Neural cell (in vitro differentiated cells): ENCODE data around the gene FBXL17. TPM values are rescaled to one million over a fixed set of nuclear protein-coding genes. Genes with fewer than 3 reads are reported as not detected.

ENCODE experiments used
- H2AFZ ChIP-seq: fragments of 200-600, 300-800 bp; sonication (generic), shearing (Covaris generic); 2 replicates; pipeline ENCODE4 v1.6.0; 2014; ENCODE audit warnings: low read depth, mild to moderate bottlenecking, antibody characterized with exemption, low read length, moderate library complexity
- H3F3A ChIP-seq: fragments of 200-600 bp; shearing (Covaris generic); 2 replicates; pipeline ENCODE4 v1.6.1; 2016; ENCODE audit warnings: mild to moderate bottlenecking, moderate library complexity, mixed read lengths, antibody characterized with exemption, low read length; ENCODE audit not compliant: insufficient read depth, poor library complexity, severe bottlenecking
- H3K27ac ChIP-seq: fragments of 200-600, 300-800 bp; sonication (generic), shearing (Covaris generic); 2 replicates; pipeline ENCODE4 v1.5.1; 2014; ENCODE audit warnings: mild to moderate bottlenecking, low read length, moderate library complexity
- H3K27me3 ChIP-seq: fragments of 300-800, 200-600 bp; sonication (generic), shearing (Covaris generic); 2 replicates; pipeline ENCODE4 v1.6.0; 2014; ENCODE audit warnings: mild to moderate bottlenecking, low read depth, low read length, moderate library complexity; ENCODE audit not compliant: insufficient read depth
- H3K36me3 ChIP-seq: fragments of 300-800, 200-600 bp; sonication (generic), shearing (Covaris generic); 2 replicates; pipeline ENCODE4 v1.5.1; 2014; ENCODE audit warnings: mild to moderate bottlenecking, antibody characterized with exemption, low read length, moderate library complexity; ENCODE audit not compliant: insufficient read depth
- H3K4me2 ChIP-seq: fragments of 300-800, 200-600 bp; sonication (generic), shearing (Covaris generic); 2 replicates; pipeline ENCODE4 v1.6.0; 2014; ENCODE audit warnings: mild to moderate bottlenecking, low read length
- H3K4me3 ChIP-seq: fragments of 300-800, 200-600 bp; sonication (generic), shearing (Covaris generic); 2 replicates; pipeline ENCODE4 v1.5.1; 2014; ENCODE audit warnings: mild to moderate bottlenecking, low read length, moderate library complexity
- H3K79me2 ChIP-seq: fragments of 200-600 bp; shearing (Covaris generic); replicated peaks from 2 replicates; pipeline ENCODE4 v1.6.0; 2014; ENCODE audit warnings: mild to moderate bottlenecking, low read length, moderate library complexity; ENCODE audit not compliant: insufficient read depth
- H3K9ac ChIP-seq: fragments of 300-800, 200-600 bp; sonication (generic), shearing (Covaris generic); 2 replicates; pipeline ENCODE4 v1.6.1; 2016; ENCODE audit warnings: mild to moderate bottlenecking, low read length, mixed read lengths
- H3K9me2 ChIP-seq: fragments of 200-600 bp; shearing (Covaris generic); 2 replicates; pipeline ENCODE4 v1.6.1; 2016; ENCODE audit warnings: mild to moderate bottlenecking, low read length, mixed read lengths; ENCODE audit not compliant: insufficient read depth
- H3K9me3 ChIP-seq: fragments of 200-600, 300-800 bp; sonication (generic), shearing (Covaris generic); 2 replicates; pipeline ENCODE4 v1.6.1; 2016; ENCODE audit warnings: mild to moderate bottlenecking, mixed run types, low read length, moderate library complexity, mixed read lengths
- H4K20me1 ChIP-seq: fragments of 200-600 bp; shearing (Covaris generic); 2 replicates; pipeline ENCODE4 v1.6.1; 2016; ENCODE audit warnings: mild to moderate bottlenecking, mixed run types; ENCODE audit not compliant: insufficient read depth
- CTCF ChIP-seq: fragments of 450-650 bp; IDR thresholded peaks from 2 replicates; pipeline ENCODE4 v1.5.1; 2014; ENCODE audit warnings: antibody characterized with exemption, mild to moderate bottlenecking, moderate library complexity; ENCODE audit not compliant: poor library complexity, severe bottlenecking
- EP300 ChIP-seq: fragments of 450-650 bp; conservative IDR thresholded peaks from 2 replicates; pipeline ENCODE4 v1.6.1; 2014; ENCODE audit warnings: antibody characterized with exemption, mild to moderate bottlenecking, moderate library complexity; ENCODE audit not compliant: poor library complexity, severe bottlenecking
- EZH2 ChIP-seq: fragments of 200-600, 300-800 bp; shearing (Covaris generic), sonication (generic); IDR thresholded peaks from 2 replicates; pipeline ENCODE4 v1.6.1; 2014; ENCODE audit warnings: antibody characterized with exemption, low read length, borderline replicate concordance, mild to moderate bottlenecking; ENCODE audit not compliant: insufficient read depth, poor library complexity, severe bottlenecking
- MXI1 ChIP-seq: fragments of 450-650 bp; conservative IDR thresholded peaks from 2 replicates; pipeline ENCODE4 v1.6.1; 2014; ENCODE audit warnings: antibody characterized with exemption, mild to moderate bottlenecking; ENCODE audit not compliant: poor library complexity, severe bottlenecking
- POLR2AphosphoS5 ChIP-seq: IDR thresholded peaks from 2 replicates; pipeline ENCODE4 v1.6.1; 2012
- RAD21 ChIP-seq: fragments of 450-650 bp; conservative IDR thresholded peaks from 2 replicates; pipeline ENCODE4 v1.6.1; 2014; ENCODE audit warnings: antibody characterized with exemption, mild to moderate bottlenecking, moderate library complexity
- REST ChIP-seq: IDR thresholded peaks from 2 replicates; pipeline ENCODE4 v1.6.1; 2012; ENCODE audit warnings: borderline replicate concordance
- SMC3 ChIP-seq: fragments of 450-650 bp; conservative IDR thresholded peaks from 2 replicates; pipeline ENCODE4 v1.6.1; 2014; ENCODE audit warnings: antibody characterized with exemption, mild to moderate bottlenecking, moderate library complexity; ENCODE audit not compliant: poor library complexity
- TAF1 ChIP-seq: IDR thresholded peaks from 2 replicates; pipeline ENCODE4 v1.6.1; 2012; ENCODE audit warnings: low read depth
- polyA plus RNA-seq: library from polyadenylated mRNA; depleted of rRNA; stranded (reverse); fragments of >200 nt; gene quantifications from 2 replicates; pipeline ENCODE4 v1.2.3, GENCODE V29; 2014

The FBXL17 gene
- polyA plus RNA-seq, 1 donor from 2014 or later, result 19.6 TPM

GRCh38 chr5:108344103-108344822, 37.6 kb downstream of the FBXL17 start:
- Histone ChIP-seq H3K9me2 (no peaks in the 10 kb centered on the region), H3K4me3 (no peak overlapping the region), H3K27me3 (no peaks in the 10 kb centered on the region), H3K9me3 (no peaks in the 10 kb centered on the region), H3F3A (no peaks in the 10 kb centered on the region), H3K36me3 (no peaks in the 10 kb centered on the region), H3K79me2 (no peaks in the 10 kb centered on the region), H2AFZ (no peak overlapping the region), H4K20me1 (no peaks in the 10 kb centered on the region), H3K27ac (no peak overlapping the region), H3K4me2 (no peak overlapping the region), H3K9ac (no peak overlapping the region)
- no peak for TF ChIP-seq EP300

DNA sequence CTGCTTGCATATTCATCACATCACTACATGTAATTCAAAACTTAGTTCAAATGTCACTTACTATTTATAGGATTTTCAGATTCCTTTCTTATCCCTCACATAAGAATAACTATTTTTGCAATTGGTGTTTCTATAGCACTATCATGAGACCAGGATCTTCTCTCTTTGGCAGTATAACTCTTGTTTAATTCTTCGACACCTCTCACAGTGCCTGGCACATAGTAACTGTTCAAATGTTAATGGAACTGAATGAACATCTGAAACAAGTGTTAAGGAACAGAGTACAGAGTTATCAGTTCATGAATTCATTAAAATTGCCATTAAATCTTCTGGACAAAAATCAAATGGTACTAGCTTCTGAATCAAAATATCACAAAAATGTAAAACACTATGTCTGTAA, 40.0 kb downstream of the FBXL17 start:
- Histone ChIP-seq H4K20me1 (no peaks in the 10 kb centered on the region), H2AFZ (no peak overlapping the region), H3K4me2 (no peak overlapping the region), H3K27ac (no peak overlapping the region), H3K4me3 (no peak overlapping the region), H3K27me3 (no peaks in the 10 kb centered on the region), H3K9me2 (no peaks in the 10 kb centered on the region), H3K36me3 (no peaks in the 10 kb centered on the region), H3F3A (no peaks in the 10 kb centered on the region), H3K9ac (no peak overlapping the region), H3K9me3 (no peaks in the 10 kb centered on the region), H3K79me2 (no peaks in the 10 kb centered on the region)
- TF ChIP-seq MXI1, result no peak
- TF ChIP-seq CTCF, result no peak
- TF ChIP-seq EZH2, result no peak
- TF ChIP-seq TAF1, result no peak
- no peak for TF ChIP-seq RAD21
- TF ChIP-seq REST, result no peak
- TF ChIP-seq POLR2AphosphoS5, result no peak
- TF ChIP-seq EP300, result no peak
- no peak for TF ChIP-seq SMC3

- no peaks in the 10 kb centered on the region for H3K36me3 ChIP-seq
- H3F3A ChIP-seq, result no peaks in the 10 kb centered on the region
- H2AFZ ChIP-seq, result no peak overlapping the region
- H3K9ac ChIP-seq, result no peak overlapping the region
- no peak overlapping the region for H3K4me2 ChIP-seq
- no peak overlapping the region for H3K27ac ChIP-seq
- H4K20me1 ChIP-seq, result no peaks in the 10 kb centered on the region
- H3K27me3 ChIP-seq, result no peaks in the 10 kb centered on the region
- no peaks in the 10 kb centered on the region for H3K79me2 ChIP-seq
- H3K9me2 ChIP-seq, result no peaks in the 10 kb centered on the region
- no peak overlapping the region for H3K4me3 ChIP-seq
- TF ChIP-seq CTCF (no peak), EZH2 (no peak), REST (no peak), EP300 (no peak), SMC3 (no peak), RAD21 (no peak), TAF1 (no peak), MXI1 (no peak), POLR2AphosphoS5 (no peak)
- H3K9me3 ChIP-seq, result no peaks in the 10 kb centered on the region
Measured at GRCh38 chr5:108340131-108340530, 41.8 kb downstream of the FBXL17 start.
